HG03575 (cell line): ENCODE results near the gene DISC1.
"Not testable (repeated sequence)": the region's sequence is repeated elsewhere in the genome, so short reads cannot be mapped to it uniquely, and the experiment has no call there.

ENCODE experiments used
- ATAC-seq: cut with Tn5 transposase; IDR thresholded peaks from one replicate; pipeline ENCODE4 v1.9.1; 2021; ENCODE audit not compliant: unreplicated experiment, insufficient number of reproducible peaks, low FRiP score; ENCODE audit errors: extremely low read depth

DISC1 gene

DNA sequence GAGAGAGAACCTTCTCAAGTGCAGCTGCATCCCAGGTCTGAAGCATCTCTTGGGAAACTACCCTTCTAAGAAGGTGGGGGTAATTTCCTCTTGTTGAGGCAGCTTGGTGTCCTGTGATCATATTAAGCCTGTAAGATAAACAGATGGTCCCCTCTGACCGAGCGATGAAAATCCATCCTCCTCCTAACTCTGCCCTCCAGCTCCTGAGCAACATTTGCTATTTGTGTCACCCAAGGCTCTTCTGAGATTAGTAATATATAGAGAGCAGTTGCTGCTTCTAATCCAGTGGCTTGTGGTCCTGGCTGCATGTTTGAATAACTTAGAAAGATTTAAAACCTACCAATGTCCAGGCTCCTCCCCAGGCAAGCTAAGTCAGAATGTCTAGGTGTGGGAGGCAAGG, 123.7 kb downstream of the DISC1 start:
- no peak for ATAC-seq

DNA sequence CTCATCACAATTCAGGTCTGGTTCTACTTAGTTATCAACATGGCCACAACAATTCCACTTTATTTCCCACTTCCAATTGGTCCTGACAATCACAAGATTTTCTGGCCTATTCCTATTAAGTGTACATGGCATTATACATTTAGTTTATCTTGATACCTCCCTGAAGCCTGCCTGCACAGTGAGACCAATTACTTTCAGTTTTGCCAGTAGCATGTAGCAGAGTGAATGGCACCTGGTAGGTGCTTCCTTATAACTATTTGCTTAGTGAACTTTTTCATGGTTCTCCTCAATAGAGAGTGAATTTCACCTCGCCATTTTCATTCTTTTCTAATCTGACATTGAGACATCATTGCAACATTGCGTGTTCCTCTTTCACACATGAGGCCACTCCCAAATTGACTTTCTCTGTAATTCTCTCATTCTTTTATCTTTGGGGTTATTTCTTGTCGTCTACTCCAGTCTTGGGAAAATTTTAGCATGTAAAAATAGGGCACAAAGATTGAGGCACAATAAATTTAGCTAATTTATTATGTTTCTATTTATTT, 124.3 kb downstream of the DISC1 start:
- ATAC-seq: no peak

DNA sequence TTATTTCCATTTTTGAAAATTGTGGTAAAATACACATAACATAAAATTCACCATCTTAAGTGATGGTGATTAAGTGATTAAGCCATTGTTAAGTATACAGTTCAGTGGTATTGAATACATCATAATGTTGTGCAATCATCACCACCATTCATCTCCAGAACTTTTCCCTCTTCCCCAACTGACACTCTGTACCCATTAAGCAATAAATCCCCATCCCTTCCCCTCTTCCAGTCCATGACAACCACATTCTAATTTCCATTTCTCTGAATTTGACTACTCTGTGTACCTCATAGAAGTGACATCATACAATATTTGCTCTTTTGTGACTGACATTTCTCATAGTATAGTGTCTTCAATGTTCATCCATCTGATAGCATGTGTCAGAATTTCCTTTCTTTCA, 124.8 kb downstream of the DISC1 start:
- no peak for ATAC-seq

DNA sequence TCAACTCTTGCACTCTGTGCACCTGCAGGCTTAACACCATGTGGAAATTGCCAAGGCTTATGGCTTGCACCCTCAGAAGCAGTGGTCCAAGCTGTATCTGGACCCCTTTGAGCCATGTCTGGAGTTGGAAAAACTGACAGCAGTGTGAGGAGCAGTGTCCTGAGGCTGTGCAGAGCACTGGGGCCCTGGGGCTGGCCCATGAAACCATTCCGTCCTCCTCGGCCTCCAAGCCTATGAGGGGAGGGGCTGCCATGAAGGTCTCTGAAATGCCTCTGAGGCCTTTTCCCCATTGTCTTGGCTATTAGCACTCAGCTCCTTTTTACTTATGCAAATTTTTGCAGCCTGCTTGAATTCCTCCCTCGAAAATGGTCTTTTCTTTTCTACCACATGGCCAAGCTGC, 126.7 kb downstream of the DISC1 start:
- ATAC-seq: no peak

DNA sequence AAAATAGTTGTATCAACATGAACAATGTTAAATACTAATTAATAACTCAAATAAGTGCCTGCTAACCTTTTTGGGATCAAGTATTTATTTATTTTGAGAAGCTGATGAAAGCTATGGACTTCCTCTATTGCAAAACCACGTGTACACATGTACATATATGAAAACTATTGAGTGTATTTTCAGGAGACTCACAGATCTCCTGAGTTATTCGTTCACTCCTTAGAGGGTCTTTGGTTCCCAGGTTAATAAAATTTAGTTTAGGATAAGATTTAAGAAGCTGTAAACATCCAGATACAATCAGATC, 130.5 kb downstream of the DISC1 start:
- ATAC-seq: no peak

DNA sequence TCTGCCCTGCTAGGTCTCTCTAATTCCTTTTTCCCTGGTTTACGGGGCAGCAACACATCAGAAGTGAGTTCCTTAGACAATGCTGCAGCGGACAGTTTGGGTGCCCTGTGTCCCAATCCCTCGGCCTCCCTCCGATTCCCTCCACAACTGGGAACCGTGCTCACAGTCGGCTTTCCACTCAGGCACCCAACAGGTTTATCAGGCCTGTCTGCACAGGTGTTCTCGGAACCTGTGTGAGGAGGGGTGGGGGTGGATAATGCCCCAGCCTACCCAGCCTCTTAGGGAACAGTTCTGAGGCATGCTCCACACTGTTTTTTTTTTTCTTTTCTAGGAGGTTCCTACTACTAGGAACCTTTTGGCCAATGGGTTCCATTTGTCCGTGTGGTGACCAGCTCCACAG, 131.2 kb downstream of the DISC1 start:
- ATAC-seq: no peak

DNA sequence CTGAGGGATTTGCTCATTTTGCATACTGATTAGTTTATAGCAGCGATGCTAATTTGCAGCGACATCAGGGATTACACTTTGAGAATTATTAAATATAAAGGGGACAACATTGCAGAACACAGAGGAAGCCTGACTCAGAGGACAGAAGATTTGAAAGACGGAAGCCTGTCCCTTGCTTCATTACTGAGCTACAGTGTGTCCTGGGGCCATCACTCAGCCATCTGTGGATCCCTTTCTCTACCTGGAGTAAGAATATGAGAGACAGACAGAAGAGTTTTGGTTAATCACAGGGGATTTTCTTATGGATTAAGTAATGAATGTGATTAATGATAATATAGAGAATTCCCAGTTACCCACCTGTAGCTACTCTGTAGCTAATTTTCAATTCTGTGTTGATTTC, 134.7 kb downstream of the DISC1 start:
- ATAC-seq: no peak

DNA sequence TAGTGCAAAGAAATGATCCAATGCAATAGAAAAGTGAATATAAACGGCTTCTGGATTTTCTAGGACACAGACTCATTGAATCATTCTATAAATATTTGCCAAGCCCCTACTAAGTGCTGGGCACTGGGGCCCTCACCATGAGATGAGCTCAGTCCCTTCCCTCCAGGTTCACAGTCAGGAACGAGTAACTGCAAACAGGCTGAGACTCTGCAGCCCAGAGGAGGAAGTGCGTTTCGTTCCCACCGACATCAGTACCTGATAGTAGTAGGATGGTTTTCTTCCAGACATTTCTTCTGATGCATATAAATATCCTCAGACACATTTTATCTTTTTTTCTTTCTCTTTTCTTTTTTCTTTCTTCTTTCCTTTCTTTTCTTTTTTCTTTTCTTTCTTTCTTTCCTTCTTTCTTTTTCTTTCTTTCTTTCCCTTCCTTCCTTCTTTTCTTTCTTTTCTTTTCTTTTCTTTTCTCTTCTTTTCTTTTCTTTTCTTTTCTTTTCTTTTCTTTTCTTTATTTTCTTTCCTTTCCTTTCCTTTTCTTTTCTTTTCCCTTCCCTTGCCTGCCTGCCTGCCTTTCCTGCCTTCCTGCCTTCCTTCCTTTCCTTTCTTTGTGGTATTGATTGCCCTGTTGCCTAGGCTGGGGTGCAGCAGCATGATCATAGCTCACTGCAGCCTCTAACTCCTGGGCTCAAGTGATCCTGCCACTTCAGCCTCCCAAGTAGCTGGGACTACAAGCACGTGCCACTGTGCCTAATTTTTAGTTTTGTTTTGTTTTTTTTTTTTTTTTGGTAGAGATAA, 135.4 kb downstream of the DISC1 start:
- no peak for ATAC-seq

DNA sequence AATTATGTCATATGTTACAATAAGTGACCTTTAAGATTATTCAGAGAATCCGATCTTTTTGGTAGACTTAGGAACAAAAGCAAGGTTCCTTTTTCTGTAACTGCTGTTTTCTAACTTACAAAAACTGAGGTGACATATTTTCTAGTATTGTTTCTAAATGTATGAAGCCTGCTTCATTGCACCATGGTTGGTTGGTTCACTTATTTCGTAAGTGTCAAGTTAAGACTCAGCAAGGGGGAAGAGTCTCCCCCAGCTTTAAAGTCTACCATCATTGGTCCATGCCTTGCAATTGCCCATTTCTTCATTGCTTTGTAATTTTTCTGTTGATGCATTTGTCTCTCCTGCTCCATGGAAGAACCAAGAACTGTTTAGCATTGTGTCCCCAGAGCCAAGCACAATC, 136.9 kb downstream of the DISC1 start:
- no peak for ATAC-seq

DNA sequence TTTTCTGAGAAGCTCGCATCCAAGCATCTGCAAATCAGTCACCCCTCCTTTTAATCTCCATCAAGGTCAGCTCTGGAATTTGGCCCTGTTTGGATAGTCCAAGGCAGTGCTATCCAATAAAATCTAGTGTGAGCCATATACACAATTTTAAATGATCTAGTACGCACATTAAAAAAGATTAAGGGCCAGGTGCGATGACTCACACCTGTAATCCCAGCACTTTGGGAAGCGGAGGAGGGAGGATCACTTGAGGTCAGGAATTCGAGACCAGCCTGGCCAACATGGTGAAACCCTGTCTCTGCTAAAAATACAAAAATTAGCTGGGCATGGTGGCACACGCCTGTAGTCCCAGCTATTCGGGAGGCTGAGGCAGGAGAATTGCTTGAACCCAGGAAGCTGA, 139.2 kb downstream of the DISC1 start:
- not testable (repeated sequence) for ATAC-seq

DNA sequence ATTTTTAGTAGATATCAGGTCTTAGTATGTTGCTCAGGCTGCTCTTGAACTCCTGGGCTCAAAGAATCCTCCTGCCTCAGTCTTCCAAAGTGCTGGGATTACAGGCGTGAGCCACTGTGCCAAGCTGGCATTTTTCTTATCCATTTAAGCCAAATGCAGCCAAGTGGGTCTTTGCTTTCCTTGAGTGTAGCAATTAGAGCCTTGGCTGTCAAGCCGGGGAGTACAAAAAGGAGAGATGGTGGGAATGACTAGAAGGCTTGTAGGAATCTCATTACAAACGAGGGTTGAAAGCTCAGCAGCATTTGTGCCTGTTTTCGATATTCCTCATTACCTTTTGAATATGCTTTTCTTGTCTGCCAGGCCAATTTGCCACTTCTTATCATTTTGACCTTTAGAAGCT, 140.9 kb downstream of the DISC1 start:
- ATAC-seq: no peak

DNA sequence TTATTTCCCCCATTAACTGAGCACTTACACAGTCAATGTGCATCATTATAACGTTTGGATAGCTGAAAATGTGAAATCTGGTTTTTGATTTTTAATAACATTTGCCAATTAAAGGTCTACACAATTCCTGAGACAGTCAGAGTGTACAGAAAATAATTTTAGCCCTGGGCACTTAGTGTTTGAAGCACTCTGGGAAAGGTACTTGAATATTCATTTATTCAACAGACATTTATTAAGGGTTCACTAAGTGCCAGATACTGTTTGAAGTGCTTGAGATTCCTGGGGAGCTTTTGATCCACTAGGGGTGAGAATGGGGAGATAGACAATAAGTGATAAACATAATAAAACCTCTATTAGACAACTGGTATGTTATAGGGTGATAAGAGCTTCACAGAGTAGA, 141.8 kb downstream of the DISC1 start:
- no peak for ATAC-seq

DNA sequence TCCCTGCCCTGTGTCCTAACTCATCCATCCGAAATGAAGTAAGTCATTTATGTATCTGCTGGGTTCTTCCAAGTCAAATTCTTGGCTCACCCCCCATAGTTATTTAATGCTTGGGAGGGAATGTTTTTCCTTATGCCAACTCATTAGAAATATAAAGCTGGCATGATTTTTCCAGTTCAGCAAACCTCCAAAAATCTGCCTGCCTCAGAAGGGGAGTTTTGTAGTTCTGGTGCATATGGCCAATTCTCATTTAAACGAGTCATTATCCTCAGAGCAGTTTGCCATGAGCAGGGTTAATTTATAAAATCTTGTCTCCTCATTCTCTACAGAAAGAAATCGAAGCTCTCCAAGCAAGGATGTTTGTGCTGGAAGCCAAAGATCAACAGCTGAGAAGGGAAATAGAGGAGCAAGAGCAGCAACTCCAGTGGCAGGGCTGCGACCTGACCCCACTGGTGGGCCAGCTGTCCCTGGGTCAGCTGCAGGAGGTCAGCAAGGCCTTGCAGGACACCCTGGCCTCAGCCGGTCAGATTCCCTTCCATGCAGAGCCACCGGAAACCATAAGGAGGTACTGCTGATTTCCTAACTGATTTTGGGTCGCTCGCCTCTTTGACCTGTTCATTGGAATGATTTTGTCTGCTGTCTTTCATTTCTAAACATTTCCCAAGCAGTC, 144.1 kb downstream of the DISC1 start:
- ATAC-seq: no peak

DNA sequence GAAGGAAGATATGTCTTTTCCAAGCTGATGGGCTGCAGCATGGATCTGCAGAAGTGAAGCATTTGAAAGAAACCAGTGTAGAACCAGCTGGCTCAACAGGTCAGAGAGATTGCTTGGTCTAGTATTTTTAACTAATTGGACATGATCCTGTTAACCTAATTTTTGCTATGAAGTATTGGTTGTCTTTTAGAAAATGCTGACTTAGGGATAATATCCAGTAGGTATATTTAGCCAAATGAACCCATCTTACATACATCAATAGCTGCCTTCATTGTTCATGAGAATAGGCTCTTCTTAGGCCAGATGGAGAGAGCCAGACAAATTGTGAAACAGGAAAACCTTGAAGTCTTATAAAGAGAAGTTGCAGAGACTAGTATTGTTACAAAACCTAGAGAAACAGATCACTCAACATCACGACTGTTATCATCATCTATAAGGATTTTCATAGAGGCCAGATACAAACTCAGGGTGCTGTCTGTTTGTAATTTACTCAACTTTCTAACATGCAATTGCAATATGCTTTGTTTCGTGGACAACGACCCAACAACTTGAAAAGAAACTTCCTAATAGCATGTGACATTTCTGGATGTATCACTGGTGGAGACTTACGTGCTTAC, 148.2 kb downstream of the DISC1 start:
- ATAC-seq: no peak

DNA sequence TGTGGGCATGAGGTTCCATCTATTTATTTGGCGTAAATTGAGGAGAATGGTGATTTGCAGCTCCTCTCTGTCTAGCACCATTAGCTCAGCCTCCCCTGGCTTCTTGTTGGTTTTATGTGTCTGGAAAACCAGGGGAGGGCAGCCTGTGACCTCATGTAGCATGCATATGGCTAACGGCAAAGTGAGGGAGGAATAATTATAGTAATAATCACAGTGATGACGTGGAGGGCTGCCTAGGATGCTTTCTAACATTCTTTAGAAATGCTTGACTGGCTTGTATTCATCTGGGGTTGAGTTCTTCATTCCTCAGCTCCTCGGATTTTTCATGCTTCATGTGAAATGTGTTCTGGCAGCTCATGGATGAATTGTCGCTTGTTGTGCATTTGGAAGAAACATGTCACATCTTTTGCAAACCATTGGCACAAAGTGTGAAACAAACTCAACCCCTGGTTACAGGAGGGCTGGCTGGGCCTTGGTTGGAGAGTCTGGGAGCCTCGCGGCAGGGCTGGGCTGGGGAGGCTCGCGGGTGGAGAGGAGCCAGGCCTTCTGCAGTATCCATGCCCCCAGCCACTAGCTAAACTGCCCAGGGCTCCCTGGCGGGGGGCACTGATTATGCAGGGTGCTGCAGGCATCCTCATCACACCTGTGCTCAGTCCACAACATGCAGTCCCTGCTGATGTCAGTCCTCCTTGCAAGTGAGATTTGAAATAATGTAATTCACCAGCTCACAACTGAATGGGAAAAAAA, 149.6 kb downstream of the DISC1 start:
- ATAC-seq: no peak

DNA sequence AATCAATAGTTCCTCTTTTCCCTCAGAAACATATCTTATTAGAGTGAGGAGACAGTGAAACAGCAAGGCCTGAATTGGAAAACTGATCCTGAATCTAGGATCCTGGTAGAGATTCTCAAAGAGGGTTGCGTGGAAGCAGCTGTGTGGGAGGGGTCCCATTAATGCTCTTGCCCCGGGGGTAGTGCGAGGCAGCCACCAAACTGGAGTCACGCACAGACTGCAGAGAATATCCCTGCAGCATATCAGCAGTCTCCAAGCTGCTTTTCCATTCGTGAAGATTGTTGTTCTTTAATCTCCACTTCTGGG, 150.1 kb downstream of the DISC1 start:
- no peak for ATAC-seq

DNA sequence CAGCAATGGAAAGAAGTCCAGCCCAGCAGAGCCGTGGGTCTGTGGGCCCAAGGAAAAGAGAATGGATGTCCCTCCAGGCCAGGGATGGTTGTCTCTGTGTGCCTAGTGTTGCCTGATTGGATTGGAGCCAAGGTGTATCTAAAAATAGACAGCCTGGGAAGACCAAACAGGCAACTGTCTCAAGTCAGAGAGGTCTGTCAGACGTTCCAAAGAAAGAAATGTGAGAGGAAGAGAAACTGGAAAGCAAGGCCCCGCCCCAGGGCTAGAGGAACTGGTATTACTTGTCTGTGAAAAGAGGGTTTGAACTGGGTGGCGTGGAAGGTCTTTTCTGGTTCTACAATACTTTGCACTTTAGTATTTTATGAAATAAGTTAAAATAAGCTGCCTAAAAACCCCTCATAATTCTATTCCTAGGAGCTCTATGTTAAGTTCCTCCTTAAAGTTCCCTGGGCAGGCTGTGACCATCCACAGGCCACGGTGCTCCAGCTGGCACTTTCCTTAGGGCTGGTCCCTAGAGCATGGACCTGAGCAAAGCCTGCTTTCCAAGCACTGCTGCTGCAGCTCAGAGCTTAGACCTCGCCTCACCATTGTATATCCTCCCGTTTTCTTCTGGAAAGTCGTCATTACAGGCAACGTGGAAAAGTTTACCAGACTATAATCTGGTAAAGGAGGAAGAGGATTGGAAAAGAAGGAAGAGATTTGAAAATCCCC, 151.6 kb downstream of the DISC1 start:
- ATAC-seq: no peak

DNA sequence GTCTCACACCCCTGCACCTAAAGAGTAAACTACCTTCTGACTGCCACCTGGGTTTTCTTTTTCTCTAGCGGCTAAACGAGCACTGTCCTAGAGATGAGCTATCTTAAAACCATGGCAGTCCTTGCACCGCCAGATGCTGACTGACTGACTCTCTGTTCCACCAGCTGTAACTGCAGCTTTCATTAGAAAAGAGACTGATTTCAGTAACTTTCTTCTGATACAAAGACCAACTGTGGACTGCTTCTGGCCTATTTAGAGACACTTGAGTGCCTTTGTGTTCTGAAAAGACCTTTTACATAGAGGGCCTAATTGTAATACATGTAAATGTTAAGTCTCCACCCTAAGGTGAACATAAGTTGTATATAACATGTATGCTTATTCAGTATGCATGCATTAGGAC, 152.5 kb downstream of the DISC1 start:
- ATAC-seq: no peak

DNA sequence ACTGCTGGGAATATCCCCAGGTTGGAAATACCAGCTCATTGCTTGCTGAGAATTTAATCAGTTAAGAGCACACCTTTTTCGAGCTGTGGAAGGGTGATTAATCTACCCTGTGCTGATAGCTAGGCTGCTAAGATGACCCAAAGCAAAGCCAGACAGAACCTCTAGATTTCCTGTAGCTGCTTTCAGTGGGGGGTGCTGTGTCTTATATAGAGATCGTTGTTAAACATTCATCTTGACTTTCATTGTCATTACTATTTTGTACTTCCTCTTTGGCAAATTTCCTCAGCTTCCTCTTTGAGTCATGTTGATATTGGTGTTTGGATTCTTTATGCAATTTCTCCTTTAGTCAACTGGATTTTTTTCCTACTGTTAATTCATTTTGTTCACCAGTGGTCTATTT, 155.3 kb downstream of the DISC1 start:
- no peak for ATAC-seq
